HG03060 (cell line): ENCODE data around the gene DOK3.

Source experiments
- ATAC-seq: cut with Tn5 transposase; IDR thresholded peaks from one replicate; pipeline ENCODE4 v1.9.1; 2021; ENCODE audit warnings: low read depth, moderate number of reproducible peaks; ENCODE audit not compliant: unreplicated experiment

Gene DOK3

DNA sequence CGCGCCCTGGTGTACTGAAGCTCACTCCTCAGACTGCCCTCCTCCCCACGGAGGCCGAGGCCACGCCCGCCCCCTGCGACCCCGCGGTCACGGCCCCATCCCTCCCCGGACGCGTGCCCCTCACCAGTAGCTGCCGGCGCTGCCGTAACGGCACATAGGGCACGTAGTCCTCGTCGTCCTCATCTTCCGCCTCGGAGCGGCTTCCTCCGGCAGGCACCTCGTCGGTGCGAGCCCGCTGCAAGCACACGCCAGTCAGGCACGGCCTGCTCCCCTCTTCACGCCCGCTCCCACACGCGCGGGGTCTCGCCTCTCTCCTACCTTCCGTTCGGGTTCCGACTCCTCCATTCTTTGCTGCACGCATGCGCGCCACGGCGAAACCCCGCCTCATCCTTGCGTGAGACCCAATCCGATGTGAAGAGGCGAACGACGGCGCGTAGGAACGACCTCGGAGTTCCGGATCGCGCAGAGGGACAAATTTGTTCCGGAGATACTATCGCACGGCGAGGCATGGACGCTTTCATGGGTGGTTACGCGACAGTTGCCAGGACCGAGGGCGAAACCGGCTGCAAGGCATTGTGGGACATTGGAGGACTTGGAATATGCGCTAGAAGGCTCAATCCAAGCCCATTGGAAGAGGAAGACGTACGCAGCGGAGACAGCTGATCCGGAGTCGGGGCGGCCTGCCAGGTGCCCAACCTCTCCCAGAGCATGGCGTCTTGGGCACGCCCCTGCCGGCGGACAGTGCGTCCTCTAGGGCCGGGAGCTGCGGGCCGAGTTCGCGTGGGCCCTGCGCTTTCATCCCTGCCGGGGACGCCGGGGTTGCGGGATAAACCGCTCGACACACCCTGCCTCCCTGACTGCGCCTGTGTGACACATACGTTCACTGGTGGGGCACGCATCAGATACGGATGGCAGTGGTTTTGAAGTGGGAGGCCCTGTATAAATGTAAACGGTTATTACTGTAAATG lies 7.3 kb upstream of the DOK3 start, which contains the start of gene DDX41:
TSS of gene DDX41 (minus strand) at position 361 of the 968 bp plus-strand sequence. CDS start at position 345, 16 bp downstream.
- ATAC-seq = peak; percentile 56

DNA sequence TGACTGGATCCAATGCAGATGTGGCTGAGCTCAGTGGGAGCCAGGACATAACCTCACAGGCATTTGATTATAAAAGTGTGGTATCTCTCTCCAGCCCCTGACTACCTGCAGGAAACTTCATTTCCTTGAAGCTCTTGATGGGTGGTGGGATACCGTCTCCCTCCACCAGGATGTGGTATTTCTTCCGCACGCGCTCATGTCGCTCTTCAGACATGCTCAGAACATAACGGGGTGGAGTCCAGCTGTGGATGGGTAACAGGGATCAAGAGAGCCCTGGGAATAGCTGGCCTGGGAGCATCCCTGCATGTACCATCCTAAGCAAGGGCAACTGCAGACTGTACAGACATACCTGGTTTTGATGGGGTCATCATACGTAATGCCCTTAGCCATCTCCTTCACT lies 6.0 kb upstream of the DOK3 start:
- ATAC-seq = no peak

DNA sequence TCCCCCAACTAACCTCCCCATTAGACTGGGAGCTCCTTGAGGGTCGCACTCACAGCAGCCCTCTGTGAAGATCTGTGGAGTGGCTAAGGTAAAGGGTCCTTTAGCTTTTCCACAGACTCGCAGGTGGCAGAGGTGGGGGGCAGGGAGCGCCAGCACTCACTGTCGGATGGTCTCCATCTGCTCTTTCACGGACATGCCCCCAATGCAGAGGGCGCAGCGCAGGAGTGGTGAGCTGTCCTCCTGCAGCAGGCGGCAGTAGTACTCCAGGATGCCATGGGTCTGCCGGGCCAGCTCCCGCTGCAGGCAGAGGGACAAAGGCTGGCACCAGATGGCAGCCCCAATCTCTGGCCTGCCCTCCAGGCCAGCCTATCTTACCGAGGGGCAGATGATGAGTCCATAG lies 4.9 kb upstream of the DOK3 start:
- ATAC-seq = no peak

DNA sequence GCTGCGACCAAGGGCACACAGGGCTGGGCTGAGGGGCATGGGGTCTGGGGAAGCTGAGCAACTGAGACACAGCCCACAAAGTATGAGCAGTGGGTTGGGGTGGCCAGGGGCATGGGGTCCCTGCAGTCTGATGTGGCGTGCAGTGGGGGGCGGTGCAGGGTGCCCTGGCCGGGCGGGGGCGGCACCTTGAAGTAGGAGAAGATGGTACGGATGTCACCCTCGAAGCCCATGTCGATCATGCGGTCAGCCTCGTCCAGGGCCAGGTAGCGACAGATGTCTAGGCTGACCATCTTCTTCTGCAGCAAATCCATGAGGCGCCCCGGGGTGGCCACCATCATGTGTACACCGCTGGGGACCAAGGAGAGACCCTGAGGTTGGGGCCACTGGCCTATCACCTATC lies 3.9 kb upstream of the DOK3 start:
- ATAC-seq = no peak

DNA sequence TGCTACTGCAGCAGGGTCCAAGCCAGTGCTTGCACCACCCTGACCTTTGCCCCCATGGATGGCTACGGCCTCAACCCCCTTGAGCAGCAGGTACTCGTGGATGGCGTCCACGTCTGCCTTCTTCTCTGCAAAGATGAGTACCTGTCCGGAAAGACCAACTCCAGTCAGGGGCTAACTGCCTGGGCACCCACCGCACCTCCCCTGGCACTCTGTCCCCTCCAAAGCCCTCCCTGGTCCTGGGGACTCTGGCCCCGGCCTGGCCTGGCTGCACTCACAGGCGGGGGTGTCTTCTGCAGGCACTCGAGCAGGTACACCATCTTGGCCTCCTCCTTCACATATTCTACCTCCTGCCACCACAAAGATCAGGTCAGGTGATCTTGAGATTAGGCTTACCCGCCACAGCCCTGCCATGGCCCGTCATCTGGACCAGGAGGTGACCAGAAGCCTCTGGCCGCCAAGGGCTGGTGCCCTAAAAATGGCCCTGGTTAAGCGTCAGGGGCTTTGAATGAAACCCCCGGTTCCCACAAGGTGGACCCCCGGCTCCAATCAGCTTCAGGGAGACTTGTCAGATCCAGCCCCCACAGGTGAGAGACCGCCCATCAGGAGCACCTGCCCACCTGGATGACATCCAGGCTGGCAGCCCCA lies 3.2 kb upstream of the DOK3 start:
- ATAC-seq = no peak

DNA sequence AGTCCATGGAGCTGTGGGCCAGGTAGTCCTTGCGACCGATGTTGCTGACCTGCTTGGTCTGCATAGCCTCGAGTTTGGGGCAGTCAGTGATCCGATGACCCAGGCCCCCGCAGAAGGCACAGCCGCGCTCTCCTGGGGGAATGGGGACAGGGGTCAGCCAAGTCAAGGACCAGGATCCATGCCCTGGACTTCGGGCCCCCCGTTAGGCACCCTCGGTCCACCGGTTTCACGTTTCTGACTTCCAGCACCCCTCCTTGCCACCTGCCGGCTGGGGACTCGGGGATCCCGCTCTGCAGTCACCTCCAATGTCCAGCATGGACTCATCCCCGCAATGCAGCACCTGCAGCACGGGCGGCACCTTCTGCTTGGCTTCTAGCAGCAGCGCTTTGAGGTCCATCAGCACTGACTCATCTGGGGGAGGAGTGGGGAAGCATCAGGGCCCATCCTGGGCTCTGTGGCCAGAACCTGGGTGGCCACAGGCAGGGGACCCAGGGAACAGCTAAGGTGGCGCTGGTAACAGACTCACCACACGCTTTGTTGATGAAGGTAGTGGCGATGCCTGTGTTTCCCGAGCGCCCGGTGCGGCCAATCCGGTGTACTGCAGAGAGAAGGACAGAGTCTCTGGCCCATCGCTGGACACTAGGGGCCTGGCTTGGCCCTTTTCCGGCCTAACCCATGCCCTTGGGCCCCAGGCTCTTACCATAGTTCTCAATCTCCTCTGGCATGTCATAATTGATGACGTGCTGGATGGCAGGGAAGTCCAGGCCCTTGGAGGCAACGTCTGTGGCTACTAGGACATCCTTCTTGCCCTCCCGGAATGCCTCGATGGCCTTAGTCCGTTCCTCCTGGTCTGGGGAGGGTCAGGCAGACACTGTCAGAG lies 2.4 kb upstream of the DOK3 start:
- ATAC-seq = no peak

DNA sequence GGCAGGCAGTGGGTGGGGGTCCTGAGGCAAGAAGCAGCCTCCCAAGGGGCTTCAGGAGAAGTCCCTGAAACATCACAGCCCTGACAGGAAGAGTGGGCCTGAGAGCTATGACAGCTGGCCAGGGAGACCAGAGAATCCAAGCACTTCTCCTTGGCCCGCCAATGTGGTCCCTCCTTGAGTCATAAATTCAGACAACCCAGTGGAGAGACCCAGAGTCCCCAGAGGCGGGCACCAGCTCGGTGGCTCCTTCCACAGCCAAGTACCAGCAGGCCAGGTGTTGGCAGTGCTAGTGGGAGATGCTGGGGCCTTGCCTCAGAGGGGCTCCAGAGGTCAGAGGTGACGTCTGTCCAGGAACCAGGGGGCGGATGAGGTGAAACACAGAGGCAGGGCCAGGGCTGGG lies 1.6 kb upstream of the DOK3 start:
- ATAC-seq = no peak

DNA sequence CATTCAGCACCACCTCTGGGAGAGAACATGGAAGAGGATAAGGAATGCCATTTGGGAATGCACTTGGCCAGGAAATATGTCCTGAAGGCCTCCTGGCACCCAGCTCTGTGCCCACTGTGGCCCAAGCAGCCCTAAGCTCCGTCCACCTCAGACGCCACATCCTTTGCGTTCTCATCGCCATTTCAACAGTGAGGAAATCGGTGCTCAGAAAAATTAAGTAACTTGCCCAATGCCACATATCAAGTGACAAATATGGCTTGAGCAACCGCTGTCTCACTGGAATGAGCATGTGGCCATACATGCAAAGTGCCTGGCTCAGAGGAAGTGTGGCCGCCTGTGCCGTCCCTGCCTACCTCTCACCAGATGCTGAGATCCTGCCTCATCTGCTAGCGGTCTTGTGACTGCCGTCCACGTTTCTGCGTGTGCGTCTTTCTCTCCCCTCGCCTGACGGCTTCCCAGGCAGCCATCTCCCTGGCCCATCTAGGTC lies 984 bp upstream of the DOK3 start:
- no peak for ATAC-seq

DNA sequence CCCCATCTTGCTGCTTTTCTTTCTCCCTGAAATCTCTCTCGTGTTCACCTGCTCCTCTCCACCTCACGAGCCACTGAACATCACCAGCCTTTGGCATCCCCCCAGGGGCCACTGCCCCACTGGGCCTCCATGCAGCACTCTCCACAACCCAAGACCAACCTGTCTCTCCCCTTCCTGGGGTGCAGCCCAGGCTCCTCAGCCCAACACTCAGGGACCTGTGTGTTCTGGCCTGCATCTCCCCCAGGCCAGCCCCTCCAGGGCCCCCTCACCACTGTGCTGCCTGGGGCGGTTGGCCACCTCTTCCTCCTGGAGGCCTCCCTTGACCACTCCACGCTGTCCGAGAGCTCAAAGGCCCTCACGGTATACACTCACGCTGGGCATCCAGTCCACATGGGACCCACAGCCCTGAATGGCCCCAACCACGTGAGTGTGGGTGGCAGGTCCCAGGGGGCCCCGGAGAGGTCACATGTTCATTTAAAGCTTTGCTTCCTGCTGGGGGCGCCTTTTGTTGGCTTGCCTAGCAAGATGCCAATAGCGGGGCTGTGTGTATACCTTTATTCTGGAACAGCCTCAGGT lies 453 bp upstream of the DOK3 start:
- ATAC-seq = no peak

DNA sequence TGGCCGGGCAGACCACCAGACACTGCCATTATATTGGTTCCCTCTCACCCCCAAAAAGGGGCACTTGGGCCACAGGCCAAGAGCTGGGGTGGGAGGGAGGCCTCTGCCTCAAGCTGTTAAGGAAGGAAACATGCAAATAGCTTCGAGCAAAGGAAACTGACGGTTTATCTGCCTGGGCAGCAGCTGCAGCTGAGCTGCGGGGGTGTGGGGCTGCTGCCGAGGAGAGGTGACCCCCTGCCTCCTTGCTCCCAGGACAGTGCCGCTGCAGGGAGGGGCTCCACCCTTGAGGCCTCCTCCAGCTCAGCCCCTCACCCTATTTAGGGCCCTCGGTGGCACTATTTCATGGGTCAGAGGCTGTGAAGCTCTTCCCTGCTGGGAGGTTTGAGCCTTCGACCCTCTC lies 789 bp downstream of the DOK3 start:
- ATAC-seq = no peak

DNA sequence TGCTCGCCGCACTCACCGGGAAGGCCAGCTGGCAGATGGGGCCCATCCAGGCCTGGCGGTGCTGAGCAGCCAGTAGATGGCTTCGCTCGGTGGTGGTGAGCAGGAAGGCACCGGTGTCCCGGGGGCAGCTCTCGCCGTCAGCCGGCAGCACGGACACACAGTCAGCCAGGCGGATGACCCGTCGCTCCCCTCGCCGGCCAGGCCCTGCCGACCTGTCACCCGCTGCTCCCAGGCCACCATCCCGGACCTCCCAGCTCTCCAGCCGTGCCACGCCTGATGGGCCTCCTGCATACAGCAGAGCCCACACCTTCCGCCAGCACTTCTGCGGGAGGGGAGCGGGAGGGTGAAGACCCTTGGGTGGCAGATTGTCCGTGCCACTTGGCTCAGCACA lies 1.4 kb downstream of the DOK3 start:
- no peak for ATAC-seq

DNA sequence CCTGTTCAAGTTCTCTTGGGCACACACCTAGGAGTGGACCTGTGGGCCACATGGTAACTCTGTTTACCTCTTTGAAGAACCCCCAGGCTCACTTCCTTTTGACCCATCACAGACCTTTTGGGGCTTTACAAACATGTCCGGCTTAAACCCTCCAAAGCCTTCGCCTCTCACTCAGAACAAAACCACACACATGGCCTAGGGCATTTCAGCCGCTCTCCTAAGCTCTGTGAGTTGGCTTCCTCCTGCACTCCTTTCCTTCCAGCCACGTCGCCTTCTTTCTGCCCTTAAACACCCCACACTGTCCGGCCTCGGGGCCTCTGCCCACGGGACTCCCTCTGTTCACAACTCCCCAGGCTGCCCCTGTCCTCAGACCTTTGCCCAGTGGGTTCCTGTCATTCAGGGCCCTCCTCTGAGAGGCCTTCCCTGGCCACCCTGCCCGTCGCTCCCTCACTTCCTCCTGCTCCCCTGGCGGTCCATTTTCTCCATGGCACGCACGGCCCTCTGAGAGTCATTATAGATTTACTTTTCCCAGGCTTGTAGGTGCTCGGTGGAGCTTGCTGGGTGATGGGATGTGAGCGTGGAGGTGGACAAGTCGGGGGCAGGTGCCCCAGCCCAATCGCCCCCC lies 1.9 kb downstream of the DOK3 start:
- no peak for ATAC-seq

DNA sequence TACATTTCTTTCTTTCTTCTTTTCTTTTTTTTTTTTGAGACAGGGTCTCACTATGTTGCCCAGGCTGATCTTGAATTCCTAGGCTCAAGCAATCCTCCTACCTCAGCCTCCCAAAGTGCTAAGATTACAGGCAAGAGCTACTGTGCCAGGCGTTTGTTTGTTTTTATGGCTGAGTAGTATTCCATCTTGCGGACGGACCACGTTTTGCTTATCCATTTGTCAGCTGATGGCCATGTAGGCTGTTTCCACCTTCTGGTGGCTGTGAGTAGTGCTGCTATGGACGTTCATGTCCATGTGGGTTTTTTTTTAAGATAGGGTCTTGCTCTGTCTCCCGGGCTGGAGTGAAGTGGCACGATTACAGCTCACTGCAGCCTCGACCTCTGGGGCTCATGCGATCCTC lies 2.5 kb downstream of the DOK3 start:
- ATAC-seq = no peak

DNA sequence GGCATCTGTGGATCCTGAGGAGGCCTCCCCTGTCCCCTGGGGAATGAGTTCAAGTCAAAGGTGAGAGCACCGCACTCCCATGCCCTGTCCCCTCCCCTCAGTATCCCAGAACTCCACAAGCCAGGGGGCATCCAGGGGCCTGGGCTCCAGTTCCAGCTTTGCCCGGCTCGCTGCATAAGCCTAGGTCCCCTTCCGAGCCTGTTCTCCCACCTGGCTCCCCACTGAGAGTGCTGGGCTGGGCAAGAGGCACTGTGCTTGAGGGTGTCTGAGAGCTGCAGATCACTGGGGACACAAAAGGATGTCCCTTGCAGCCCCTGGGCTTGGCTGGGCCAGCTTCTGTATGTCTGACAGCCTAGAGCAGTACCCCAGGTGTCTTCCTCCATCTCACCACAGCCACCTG lies 4.6 kb downstream of the DOK3 start:
- ATAC-seq = no peak

DNA sequence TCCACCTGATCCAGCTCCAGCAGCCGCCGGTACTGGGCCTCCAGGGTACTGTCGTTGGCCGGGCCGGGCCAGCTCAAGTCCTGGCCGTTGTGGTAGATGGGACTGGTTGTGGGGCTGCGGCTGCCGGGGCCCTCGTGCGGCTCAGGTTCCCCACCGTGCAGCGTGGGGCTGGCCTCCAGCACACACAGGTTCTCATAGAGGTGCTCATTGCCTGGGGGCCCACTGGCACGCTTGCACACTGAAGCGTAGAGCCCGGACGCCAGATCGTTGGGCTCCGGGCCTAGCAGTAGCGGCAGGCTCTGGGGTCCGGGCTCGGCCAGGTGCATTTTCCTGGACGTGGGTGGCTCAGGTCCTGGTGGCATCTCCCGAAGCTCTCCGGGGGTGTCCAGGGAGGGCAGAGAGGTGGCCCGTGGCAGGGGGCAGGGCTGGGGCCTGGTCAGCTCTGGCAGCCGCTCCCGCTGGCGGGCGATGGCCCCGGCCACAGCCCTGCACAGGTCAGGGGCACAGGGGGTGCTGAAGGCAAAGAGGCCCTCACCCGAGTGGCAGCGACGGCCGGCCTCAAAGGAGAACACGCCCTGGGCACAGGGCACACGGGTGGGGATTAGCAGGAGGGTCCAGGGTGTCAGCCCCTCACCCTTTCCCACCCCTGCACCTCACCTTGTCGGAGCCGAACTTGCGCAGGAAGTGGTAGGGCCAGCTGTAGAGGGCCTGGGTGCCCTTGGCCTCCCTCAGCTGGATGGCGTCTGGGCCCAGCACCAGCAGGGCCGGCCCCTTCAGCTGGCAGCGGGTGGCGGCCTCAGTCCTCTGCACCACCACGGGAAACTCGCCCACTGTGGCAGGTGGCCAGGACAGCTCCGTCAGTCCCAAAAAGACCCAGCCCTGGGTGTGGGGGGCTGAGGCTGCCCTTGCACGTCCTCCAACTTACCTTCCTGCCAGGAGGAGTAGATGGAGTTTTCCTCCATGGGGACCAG lies 5.3 kb downstream of the DOK3 start:
- ATAC-seq = no peak

DNA sequence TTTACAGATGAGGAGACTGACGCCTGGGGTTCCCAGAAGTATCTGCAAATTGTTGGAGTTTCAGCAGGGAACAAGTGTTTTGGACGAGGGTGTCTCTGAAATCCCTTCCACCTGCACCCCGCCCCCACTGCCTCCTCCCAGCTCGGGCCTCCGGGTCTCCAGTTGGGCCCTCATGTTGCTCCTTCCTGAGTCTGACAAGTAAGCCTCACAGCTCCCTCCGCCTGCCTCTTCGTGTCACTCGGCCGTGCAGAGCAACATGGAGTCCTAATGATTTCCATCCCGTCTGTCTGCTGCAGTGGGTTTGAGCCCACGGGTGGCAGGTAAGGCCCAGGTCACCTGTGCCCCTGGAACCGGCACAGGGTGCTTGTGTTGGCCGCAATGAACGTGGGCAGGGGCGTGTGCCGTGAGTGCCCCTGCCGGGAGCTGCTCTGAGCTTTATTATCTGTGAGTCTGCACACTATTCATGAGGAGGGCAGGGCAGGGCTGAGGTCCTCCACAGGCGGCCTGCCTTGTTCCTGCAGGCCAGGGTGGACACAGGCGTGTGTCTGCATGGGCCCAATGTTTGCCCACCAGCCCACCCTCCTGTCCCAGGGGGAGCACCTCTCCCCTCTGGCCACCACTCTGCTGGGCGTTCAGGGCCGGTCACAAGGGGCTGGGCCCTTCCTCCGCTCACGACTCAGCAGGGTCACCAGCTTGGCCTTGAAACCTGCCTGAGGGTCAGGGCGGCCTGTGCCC lies 6.1 kb downstream of the DOK3 start:
- no peak for ATAC-seq

DNA sequence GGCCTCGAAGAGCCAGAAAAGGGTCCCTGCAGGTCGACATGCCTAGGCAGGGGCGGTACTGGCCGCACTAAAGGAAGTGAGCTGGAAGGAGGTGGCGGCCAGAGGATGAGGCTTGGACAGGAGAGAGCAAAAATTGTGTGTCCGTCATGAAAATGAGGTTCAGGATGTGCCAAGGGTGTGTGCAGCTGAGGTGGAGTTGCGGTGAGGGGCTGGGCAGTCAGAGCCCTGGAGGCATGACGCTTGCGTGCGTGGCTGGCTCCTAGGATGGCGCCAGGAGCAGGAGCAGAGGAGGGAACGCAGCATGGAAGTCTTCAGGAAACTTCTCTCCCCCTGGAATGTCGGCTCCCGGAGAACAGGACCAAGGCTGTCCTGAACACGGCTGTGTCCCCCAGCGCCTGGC lies 6.7 kb downstream of the DOK3 start:
- ATAC-seq = no peak
